K562 (cell line): ENCODE measurements around the gene KCTD13. TPM values are rescaled to one million over a fixed set of nuclear protein-coding genes. Genes with fewer than 3 reads are reported as not detected.
A peak's percentile ranks its signal among the peaks of the same experiment; 100 is the strongest.

Experiments
- ARID1B ChIP-seq: fragments of 450-650 bp; IDR thresholded peaks from 2 replicates; pipeline ENCODE4 v1.6.1; 2016; ENCODE audit warnings: antibody characterized with exemption, mild to moderate bottlenecking, inconsistent platforms
- BRD9 ChIP-seq: fragments of 450-650 bp; IDR thresholded peaks from 2 replicates; pipeline ENCODE4 v1.6.1; 2018; ENCODE audit warnings: low read depth; ENCODE audit not compliant: partially characterized antibody
- CHAMP1 ChIP-seq: fragments of 450-650 bp; IDR thresholded peaks from 2 replicates; pipeline ENCODE4 v1.6.1; 2016; ENCODE audit warnings: mild to moderate bottlenecking
- CREM ChIP-seq: IDR thresholded peaks from 2 replicates; pipeline ENCODE4 v1.6.1; 2014; ENCODE audit warnings: antibody characterized with exemption, low read depth
- E2F5 ChIP-seq: sonication (generic); formaldehyde crosslinking; IDR thresholded peaks from 2 replicates; pipeline ENCODE4 v1.8.0; 2022; ENCODE audit warnings: mild to moderate bottlenecking, missing genetic modification reagents
- ELF1 ChIP-seq: fragments of 200-800 bp; sonication (Bioruptor generic); IDR thresholded peaks from 2 replicates; pipeline ENCODE4 v1.6.1; 2016; ENCODE audit warnings: missing genetic modification characterization, missing compliant biosample characterization
- ELK3 ChIP-seq: fragments of 450-650 bp; formaldehyde crosslinking; IDR thresholded peaks from 2 replicates; pipeline ENCODE4 v1.4.0; 2020; ENCODE audit warnings: mild to moderate bottlenecking
- GABPB2 ChIP-seq: fragments of 250-450 bp; sonication (Bioruptor Pico); conservative IDR thresholded peaks from 2 replicates; pipeline ENCODE4 v1.5.1; 2021; ENCODE audit warnings: mild to moderate bottlenecking
- HDAC1 ChIP-seq, 2 experiments: fragments of 450-650 bp; IDR thresholded peaks; 2 replicates each; pipeline ENCODE4 v1.6.1; 2016 to 2017; ENCODE audit warnings: inconsistent platforms in 1 of 2, mild to moderate bottlenecking in 1 of 2, moderate library complexity in 1 of 2
- HDGF ChIP-seq: fragments of 450-650 bp; IDR thresholded peaks from 2 replicates; pipeline ENCODE4 v1.6.1; 2016
- NBN ChIP-seq: fragments of 450-650 bp; IDR thresholded peaks from 2 replicates; pipeline ENCODE4 v1.6.1; 2016; ENCODE audit warnings: low read depth, mild to moderate bottlenecking
- SAP30 ChIP-seq: fragments of 200-600 bp; sonication (generic); IDR thresholded peaks from 2 replicates; pipeline ENCODE4 v1.6.1; 2012; ENCODE audit warnings: borderline replicate concordance, low read depth, mild to moderate bottlenecking, moderate library complexity, low read length, control low read depth, inconsistent platforms; ENCODE audit not compliant: insufficient read depth, poor library complexity, severe bottlenecking
- SMC3 ChIP-seq: conservative IDR thresholded peaks from 2 replicates; pipeline ENCODE4 v1.6.1; 2011; ENCODE audit warnings: low read depth, low read length, improper control_type of control experiment; ENCODE audit not compliant: insufficient read depth
- SPI1 ChIP-seq: IDR thresholded peaks from 2 replicates; pipeline ENCODE4 v1.6.1; 2011; ENCODE audit warnings: low read depth, low read length, control low read depth, borderline replicate concordance
- SREBF1 ChIP-seq: fragments of 150-350 bp; IDR thresholded peaks from 2 replicates; pipeline ENCODE4 v1.6.1; 2014; ENCODE audit warnings: antibody characterized with exemption, low read depth, low read length, borderline replicate concordance
- SRSF3 ChIP-seq: fragments of 200-400 bp; formaldehyde crosslinking; IDR thresholded peaks from 2 replicates; pipeline ENCODE4 v1.6.1; 2016; ENCODE audit warnings: mild to moderate bottlenecking, low read length, moderate library complexity; ENCODE audit not compliant: insufficient read depth
- STAT6 ChIP-seq: sonication (generic); formaldehyde crosslinking; IDR thresholded peaks from 2 replicates; pipeline ENCODE4 v1.8.1; 2023; ENCODE audit warnings: mild to moderate bottlenecking, missing genetic modification reagents
- YBX1 ChIP-seq: fragments of 450-650 bp; IDR thresholded peaks from 2 replicates; pipeline ENCODE4 v1.7.1; 2016; ENCODE audit warnings: mild to moderate bottlenecking
- ZBTB17 ChIP-seq: fragments of 450-650 bp; formaldehyde crosslinking; IDR thresholded peaks from 2 replicates; pipeline ENCODE4 v1.4.0; 2020; ENCODE audit warnings: mild to moderate bottlenecking
- ZNF274 ChIP-seq: IDR thresholded peaks from 2 replicates; pipeline ENCODE4 v1.6.1; 2011; ENCODE audit warnings: low read depth, mild to moderate bottlenecking, low read length, moderate library complexity, borderline replicate concordance
- ZNF354B ChIP-seq: fragments of 250-450 bp; sonication (Bioruptor Pico); IDR thresholded peaks from 2 replicates; pipeline ENCODE4 v1.4.0; 2020
- ZNF436 ChIP-seq: fragments of 250-450, 450-650 bp; sonication (Bioruptor Pico); formaldehyde crosslinking; IDR thresholded peaks from 2 replicates; pipeline ENCODE4 v1.7.0; 2020; ENCODE audit warnings: mild to moderate bottlenecking
- polyA plus RNA-seq, 8 experiments: library from polyadenylated mRNA; depleted of rRNA in 4 of 8; stranded (reverse) in 5 of 8; unstranded in 3 of 8; fragments of >200 nt; fragmentation: Nextera tagmentation in 2 of 8; fragmentation: Illumina TruSeq in 1 of 8; extraction: Ambion mirVana in 2 of 8; extraction: Trizol in 1 of 8; gene quantifications; 2 replicates each; pipeline versions ENCODE4 v1.2.1 to v1.2.3, GENCODE V29; 2011 to 2014; ENCODE audit warnings: inconsistent platforms in 1 of 8, missing spikeins in 1 of 8
- total RNA-seq, 7 experiments: library from RNA; depleted of rRNA in 6 of 7; stranded (reverse); fragments of >200 nt in 6 of 7; fragmentation: Illumina TruSeq in 2 of 7; extraction: Trizol in 2 of 7; gene quantifications; 2 replicates each; pipeline versions ENCODE4 v1.2.1 to v1.2.3, GENCODE V29; 2011 to 2021; ENCODE audit warnings: low replicate concordance in 1 of 7

Gene KCTD13
- total and polyA plus RNA-seq, 9 of the 15 experiments (the other 6 are each of a cell fraction or from before 2014, with no cell fraction given), result 1.0 to 20.6 (median 9.8) TPM

GRCh38 chr16:29925781-29926710 is at the start of gene KCTD13 (continued):
- TF ChIP-seq ELF1 (tag) (peak; percentile 92), CHAMP1 (no peak), SPI1 (no peak), HDAC1 (IDR thresholded peaks at IDR 0.05) (peak in 1 of 2 experiments; percentile 76; a peak in 2 of 4 replicates), ELK3 (CRISPR knock-in tag) (no peak), ZNF436 (CRISPR knock-in tag) (no peak), NBN (no peak), SREBF1 (no peak), ZBTB17 (CRISPR knock-in tag) (0 out of 2 replicates have a peak, but pooled peaks have one; percentile 53), SRSF3 (no peak), ZNF354B (CRISPR knock-in tag) (no peak), ZNF274 (no peak), YBX1 (no peak), HDGF (no peak), E2F5 (CRISPR knock-in tag) (no peak), BRD9 (no peak), GABPB2 (CRISPR knock-in tag) (no peak), SMC3 (no peak), SAP30 (peak; percentile 94), CREM (peak; percentile 48; the same call in 1 of the 2 replicates), STAT6 (no peak), ARID1B (no peak)
